ENCODE measurements around the gene MRPL27.

MRPL27 gene

GRCh38 chr17:50319306-50320004 is 53.5 kb downstream of the MRPL27 start:
- H3K27ac ChIP-seq (ENCODE audit: low read length), result no peak overlapping the region
- H3K9ac ChIP-seq (ENCODE audit: low read length), result no peak overlapping the region
- H3K4me1 ChIP-seq (ENCODE audit: control insufficient read depth, low read depth, low read length), result peaks cover 14% of the 10 kb centered on the region
- no peaks in the 10 kb centered on the region for H3K36me3 ChIP-seq (ENCODE audit: control insufficient read depth, low read depth, low read length)
- H3K9me3 ChIP-seq (ENCODE audit: control insufficient read depth, low read depth, low read length), result no peaks in the 10 kb centered on the region
- H3K4me3 ChIP-seq (ENCODE audit: low read length), result no peak overlapping the region
- H3K27me3 ChIP-seq (ENCODE audit: control insufficient read depth, insufficient read depth, low read length), result no peaks in the 10 kb centered on the region

GRCh38 chr17:50318501-50319285 is 54.3 kb downstream of the MRPL27 start:
- no peaks in the 10 kb centered on the region for H3K9me3 ChIP-seq (ENCODE audit: control insufficient read depth, low read depth, low read length)
- H3K27ac ChIP-seq (ENCODE audit: low read length), result no peak overlapping the region
- H3K4me1 ChIP-seq (ENCODE audit: control insufficient read depth, low read depth, low read length), result peaks cover 14% of the 10 kb centered on the region
- H3K36me3 ChIP-seq (ENCODE audit: control insufficient read depth, low read depth, low read length), result no peaks in the 10 kb centered on the region
- no peak overlapping the region for H3K4me3 ChIP-seq (ENCODE audit: low read length)
- no peaks in the 10 kb centered on the region for H3K27me3 ChIP-seq (ENCODE audit: control insufficient read depth, insufficient read depth, low read length)
- no peak overlapping the region for H3K9ac ChIP-seq (ENCODE audit: low read length)

All from iPS-18a (cell line).